ENCODE data around the gene DRD2.

- no peak for TF ChIP-seq CTCF (IDR thresholded peaks at IDR 0.05)
- TF ChIP-seq POLR2A (IDR thresholded peaks at IDR 0.05) = no peak
Measured at GRCh38 chr11:113470233-113470632, 5.0 kb downstream of the DRD2 start.

All from testis (tissue), 2 donors.